Measurements from ENCODE around the gene CHCHD4. TPM values are rescaled to one million over a fixed set of nuclear protein-coding genes. Genes with fewer than 3 reads are reported as not detected.

CHCHD4 gene
- total and polyA plus RNA-seq, 2 experiments from 2014 or later: 31.1 to 39.2 TPM

GRCh38 chr3:14133876-14134275, 9.2 kb upstream of the CHCHD4 start:
- Mint-ChIP-seq H3K27me3 (ENCODE audit: insufficient read depth, low read depth, poor library complexity) (peaks cover 9% of the 10 kb centered on the region), H3K27ac (no peak overlapping the region), H3K36me3 (ENCODE audit: low read depth) (peaks cover 74% of the 10 kb centered on the region), H3K4me3 (no peak overlapping the region), H3K4me1 (no peaks in the 10 kb centered on the region; the same call in 2 of the 3 replicates), H3K9me3 (no peaks in the 10 kb centered on the region)
- Histone ChIP-seq H2AFZ (no peak overlapping the region), H3K27me3 (ENCODE audit: insufficient read depth) (no peaks in the 10 kb centered on the region), H3K79me2 (replicated peaks; ENCODE audit: insufficient read depth) (no peaks in the 10 kb centered on the region), H3K4me3 (no peak overlapping the region), H4K20me1 (replicated peaks; ENCODE audit: insufficient read depth) (no peaks in the 10 kb centered on the region), H3K27ac (ENCODE audit: low read depth) (no peak overlapping the region), H3K4me2 (no peak overlapping the region), H3K36me3 (ENCODE audit: insufficient read depth) (peaks cover 8% of the 10 kb centered on the region), H3K9me2 (ENCODE audit: insufficient read depth) (no peaks in the 10 kb centered on the region), H3K4me1 (ENCODE audit: insufficient read depth) (no peaks in the 10 kb centered on the region), H3F3A (replicated peaks; ENCODE audit: low read depth) (no peaks in the 10 kb centered on the region)
- TF ChIP-seq EZH2phosphoT487 (IDR thresholded peaks at IDR 0.05; ENCODE audit: unreplicated experiment): no peak
- no peak for TF ChIP-seq ZNF114 (CRISPR knock-in tag; IDR thresholded peaks at IDR 0.05)
- no peak for TF ChIP-seq CTCF (conservative IDR thresholded peaks at IDR 0.05; ENCODE audit: low read depth in 2 of 2)
- TF ChIP-seq EZH2 (IDR thresholded peaks at IDR 0.05; ENCODE audit: low read depth, unreplicated experiment): no peak
- no peak for TF ChIP-seq JUNB (IDR thresholded peaks at IDR 0.05; ENCODE audit: unreplicated experiment)
- TF ChIP-seq NANOG (IDR thresholded peaks at IDR 0.05; ENCODE audit: borderline replicate concordance): no peak
- TF ChIP-seq ZNF462 (CRISPR knock-in tag; IDR thresholded peaks at IDR 0.05): no peak
- no peak for TF ChIP-seq POLR2AphosphoS5 (IDR thresholded peaks at IDR 0.05; ENCODE audit: low read depth)
- TF ChIP-seq STAT1 (IDR thresholded peaks at IDR 0.05; ENCODE audit: unreplicated experiment): no peak
- TF ChIP-seq ZNF331 (CRISPR knock-in tag; IDR thresholded peaks at IDR 0.05; ENCODE audit: low read depth): no peak
- TF ChIP-seq REST (IDR thresholded peaks at IDR 0.05; ENCODE audit: unreplicated experiment): no peak
- no peak for TF ChIP-seq ETS1 (IDR thresholded peaks at IDR 0.05)
- no peak for TF ChIP-seq CREB1 (CRISPR knock-in tag; IDR thresholded peaks at IDR 0.05; ENCODE audit: low read depth)
- no peak for ATAC-seq
- DNase-seq (ENCODE audit: low spot score): no peak

Measured in GM23338 (cell line).